GM12864 (cell line): ENCODE measurements around the gene ALX1.

Experiments
- DNase-seq: peaks from one replicate; pipeline ENCODE4 v3.0.0-alpha.2; 2011; ENCODE audit warnings: low read depth
- H3K4me3 ChIP-seq: 2 replicates; pipeline ENCODE4 v1.5.1; 2011; ENCODE audit warnings: mild to moderate bottlenecking, low read depth, low read length, control low read depth
- CTCF ChIP-seq: IDR thresholded peaks from 2 replicates; pipeline ENCODE4 v1.5.1; 2011; ENCODE audit warnings: low read depth, mild to moderate bottlenecking, moderate library complexity, low read length, control low read depth, inconsistent platforms; ENCODE audit errors: missing control alignments

The ALX1 gene

GRCh38 chr12:85266356-85266755 lies 13.7 kb upstream of the ALX1 start:
- no peak for TF ChIP-seq CTCF
- H3K4me3 ChIP-seq, result no peak overlapping the region
- DNase-seq, result no peak

GRCh38 chr12:85273381-85274314 lies 6.4 kb upstream of the ALX1 start:
- TF ChIP-seq CTCF, result no peak
- no peak overlapping the region for H3K4me3 ChIP-seq
- no peak for DNase-seq

- H3K4me3 ChIP-seq, result no peak overlapping the region
- no peak for TF ChIP-seq CTCF
- no peak for DNase-seq
Measured at GRCh38 chr12:85274315-85274651, 5.7 kb upstream of the ALX1 start.

- no peak for TF ChIP-seq CTCF
- DNase-seq, result no peak
- H3K4me3 ChIP-seq, result no peak overlapping the region
Measured at GRCh38 chr12:85275374-85275773, 4.6 kb upstream of the ALX1 start.

GRCh38 chr12:85277191-85277590 lies 2.8 kb upstream of the ALX1 start:
- no peak overlapping the region for H3K4me3 ChIP-seq
- DNase-seq, result no peak
- TF ChIP-seq CTCF, result no peak

GRCh38 chr12:85277900-85278597 lies 2.0 kb upstream of the ALX1 start:
- TF ChIP-seq CTCF, result no peak
- no peak overlapping the region for H3K4me3 ChIP-seq
- DNase-seq, result no peak
